NB4 (cell line): ENCODE data around the gene SAMD4A.

Experiments
- MYC ChIP-seq: IDR thresholded peaks from 2 replicates; pipeline ENCODE4 v1.6.1; 2011; ENCODE audit warnings: low read depth, low read length
- POLR2A ChIP-seq: IDR thresholded peaks from 2 replicates; pipeline ENCODE4 v1.6.1; 2011; ENCODE audit warnings: mild to moderate bottlenecking; ENCODE audit not compliant: insufficient read length; ENCODE audit errors: extremely low read depth
- TF ChIP-seq, protein P1 (sequence below): IDR thresholded peaks from one replicate; pipeline ENCODE4 v1.5.1; 2012; ENCODE audit warnings: low read depth, low read length
- TF ChIP-seq, protein P2 (sequence below): IDR thresholded peaks from 2 replicates; pipeline ENCODE4 v1.6.1; 2011; ENCODE audit warnings: low read depth, low read length

DNA sequence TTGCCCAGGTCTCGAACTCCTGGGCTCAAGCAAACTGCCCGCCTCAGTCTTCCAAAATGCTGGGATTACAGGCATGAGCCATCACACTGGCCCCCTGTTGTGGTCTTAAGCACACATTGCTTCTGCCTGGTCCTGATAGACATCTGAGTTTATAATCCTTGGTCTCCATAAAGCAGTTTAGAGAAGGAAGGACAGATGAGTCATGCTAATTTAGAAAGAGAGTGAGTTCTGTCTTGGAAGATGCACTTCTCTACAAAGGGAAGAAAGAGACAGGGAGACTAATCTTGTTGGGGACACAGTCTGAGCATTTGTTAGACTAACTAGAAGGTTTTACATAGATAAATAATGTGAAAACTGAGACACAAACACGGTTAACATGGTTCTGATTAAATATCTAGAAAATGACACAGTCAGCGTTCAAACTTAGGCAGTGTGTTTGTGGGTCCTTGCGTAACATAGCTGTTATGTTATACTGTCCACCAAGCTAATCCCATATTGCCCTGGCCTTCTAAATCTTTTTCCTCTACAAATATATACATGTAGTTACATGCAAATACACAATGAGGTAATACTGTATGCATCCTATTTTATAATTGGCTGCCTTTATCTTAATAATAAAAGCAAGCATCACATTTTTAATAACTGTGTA, 31.0 kb downstream of the SAMD4A start:
- TF ChIP-seq, protein P1, sequence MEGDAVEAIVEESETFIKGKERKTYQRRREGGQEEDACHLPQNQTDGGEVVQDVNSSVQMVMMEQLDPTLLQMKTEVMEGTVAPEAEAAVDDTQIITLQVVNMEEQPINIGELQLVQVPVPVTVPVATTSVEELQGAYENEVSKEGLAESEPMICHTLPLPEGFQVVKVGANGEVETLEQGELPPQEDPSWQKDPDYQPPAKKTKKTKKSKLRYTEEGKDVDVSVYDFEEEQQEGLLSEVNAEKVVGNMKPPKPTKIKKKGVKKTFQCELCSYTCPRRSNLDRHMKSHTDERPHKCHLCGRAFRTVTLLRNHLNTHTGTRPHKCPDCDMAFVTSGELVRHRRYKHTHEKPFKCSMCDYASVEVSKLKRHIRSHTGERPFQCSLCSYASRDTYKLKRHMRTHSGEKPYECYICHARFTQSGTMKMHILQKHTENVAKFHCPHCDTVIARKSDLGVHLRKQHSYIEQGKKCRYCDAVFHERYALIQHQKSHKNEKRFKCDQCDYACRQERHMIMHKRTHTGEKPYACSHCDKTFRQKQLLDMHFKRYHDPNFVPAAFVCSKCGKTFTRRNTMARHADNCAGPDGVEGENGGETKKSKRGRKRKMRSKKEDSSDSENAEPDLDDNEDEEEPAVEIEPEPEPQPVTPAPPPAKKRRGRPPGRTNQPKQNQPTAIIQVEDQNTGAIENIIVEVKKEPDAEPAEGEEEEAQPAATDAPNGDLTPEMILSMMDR: no peak
- TF ChIP-seq POLR2A (no peak), MYC (no peak)
- TF ChIP-seq, protein P2, sequence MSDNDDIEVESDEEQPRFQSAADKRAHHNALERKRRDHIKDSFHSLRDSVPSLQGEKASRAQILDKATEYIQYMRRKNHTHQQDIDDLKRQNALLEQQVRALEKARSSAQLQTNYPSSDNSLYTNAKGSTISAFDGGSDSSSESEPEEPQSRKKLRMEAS: no peak
